Stomach smooth muscle (tissue), 2 donors: Measurements from ENCODE around the gene DPY19L2.
"Not testable (repeated sequence)": the region's sequence is repeated elsewhere in the genome, so short reads cannot be mapped to it uniquely, and the experiment has no call there.

Experiments
- H3K27ac ChIP-seq: one replicate; pipeline ENCODE4 v1.7.0; 2013; ENCODE audit warnings: mild to moderate bottlenecking, low read length, inconsistent platforms
- H3K27me3 ChIP-seq, 2 donors: one replicate each; pipeline ENCODE4 v1.7.0; 2013; ENCODE audit warnings: low read length in 2 of 2; ENCODE audit not compliant: insufficient read depth in 2 of 2, control insufficient read depth in 1 of 2
- H3K36me3 ChIP-seq, 2 donors: one replicate each; pipeline ENCODE4 v1.7.0; 2013; ENCODE audit warnings: low read length in 2 of 2; ENCODE audit not compliant: control insufficient read depth in 2 of 2, insufficient read depth in 2 of 2
- H3K4me1 ChIP-seq: one replicate; pipeline ENCODE4 v1.7.0; 2013; ENCODE audit warnings: low read length; ENCODE audit not compliant: control insufficient read depth, insufficient read depth
- H3K4me3 ChIP-seq, 2 donors: one replicate each; pipeline ENCODE4 v1.7.0; 2013; ENCODE audit warnings: low read length in 2 of 2
- H3K9ac ChIP-seq, 2 donors: one replicate each; pipeline ENCODE4 v1.7.0; 2013; ENCODE audit warnings: low read length in 2 of 2, mild to moderate bottlenecking in 1 of 2
- H3K9me3 ChIP-seq, 2 donors: one replicate each; pipeline ENCODE4 v1.7.0; 2013; ENCODE audit warnings: low read length in 2 of 2; ENCODE audit not compliant: control insufficient read depth in 2 of 2
- donor health status: healthy.
- donor health status: Pancreatic carcinoma.

The DPY19L2 gene

GRCh38 chr12:63658501-63658900, 9.8 kb downstream of the DPY19L2 start:
- not testable (repeated sequence) for H3K9me3 ChIP-seq, H3K36me3 ChIP-seq, H3K27ac ChIP-seq, H3K9ac ChIP-seq, H3K27me3 ChIP-seq, H3K4me3 ChIP-seq, H3K4me1 ChIP-seq

DNA sequence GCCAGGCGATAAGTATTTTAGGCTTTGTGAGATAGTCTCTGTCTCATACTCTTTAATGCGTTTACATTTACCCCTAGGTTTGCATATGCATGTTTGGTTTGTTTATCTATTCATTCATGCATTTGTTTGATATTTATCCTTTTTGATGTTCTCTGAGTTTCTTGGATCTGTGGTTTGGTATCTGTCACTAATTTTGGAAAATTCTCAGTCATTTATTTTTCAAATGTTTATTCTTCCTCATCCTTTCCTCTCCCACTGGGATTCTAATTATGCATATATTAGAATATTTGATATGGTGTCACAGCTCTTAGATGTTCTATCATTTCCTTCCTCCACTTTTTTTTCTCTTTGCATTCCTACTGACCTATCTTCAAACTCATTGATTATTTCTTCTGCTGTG, 11.9 kb downstream of the DPY19L2 start:
- not testable (repeated sequence) for H3K27me3 ChIP-seq, H3K4me3 ChIP-seq, H3K9ac ChIP-seq, H3K4me1 ChIP-seq, H3K27ac ChIP-seq, H3K9me3 ChIP-seq, H3K36me3 ChIP-seq

GRCh38 chr12:63655543-63656257, 12.6 kb downstream of the DPY19L2 start:
- not testable (repeated sequence) for H3K9ac ChIP-seq, H3K4me1 ChIP-seq, H3K27ac ChIP-seq, H3K36me3 ChIP-seq, H3K4me3 ChIP-seq, H3K9me3 ChIP-seq, H3K27me3 ChIP-seq

- not testable (repeated sequence) for H3K36me3 ChIP-seq, H3K4me3 ChIP-seq, H3K27ac ChIP-seq, H3K9me3 ChIP-seq, H3K9ac ChIP-seq, H3K27me3 ChIP-seq, H3K4me1 ChIP-seq
Measured at GRCh38 chr12:63654481-63654880, 13.8 kb downstream of the DPY19L2 start.

DNA sequence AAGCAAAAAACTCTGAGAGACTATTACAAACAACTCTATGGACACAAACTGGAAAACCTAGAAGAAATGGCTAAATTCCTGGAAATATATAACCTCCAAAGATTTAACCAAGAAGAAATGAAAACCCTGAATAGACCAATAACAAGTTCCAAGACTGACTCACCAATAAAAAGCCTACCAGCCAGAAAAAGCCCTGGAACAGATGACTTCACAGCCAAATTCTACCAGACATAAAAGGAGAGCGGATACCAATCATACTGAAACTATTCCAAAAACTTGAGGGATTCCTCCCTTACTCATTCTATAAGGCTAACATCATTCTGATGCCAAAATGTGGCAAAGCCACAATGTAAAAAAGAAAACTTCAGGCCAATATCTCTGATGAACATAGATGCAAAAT, 18.8 kb downstream of the DPY19L2 start:
- not testable (repeated sequence) for H3K4me1 ChIP-seq, H3K27me3 ChIP-seq, H3K9ac ChIP-seq, H3K36me3 ChIP-seq, H3K4me3 ChIP-seq, H3K9me3 ChIP-seq, H3K27ac ChIP-seq

DNA sequence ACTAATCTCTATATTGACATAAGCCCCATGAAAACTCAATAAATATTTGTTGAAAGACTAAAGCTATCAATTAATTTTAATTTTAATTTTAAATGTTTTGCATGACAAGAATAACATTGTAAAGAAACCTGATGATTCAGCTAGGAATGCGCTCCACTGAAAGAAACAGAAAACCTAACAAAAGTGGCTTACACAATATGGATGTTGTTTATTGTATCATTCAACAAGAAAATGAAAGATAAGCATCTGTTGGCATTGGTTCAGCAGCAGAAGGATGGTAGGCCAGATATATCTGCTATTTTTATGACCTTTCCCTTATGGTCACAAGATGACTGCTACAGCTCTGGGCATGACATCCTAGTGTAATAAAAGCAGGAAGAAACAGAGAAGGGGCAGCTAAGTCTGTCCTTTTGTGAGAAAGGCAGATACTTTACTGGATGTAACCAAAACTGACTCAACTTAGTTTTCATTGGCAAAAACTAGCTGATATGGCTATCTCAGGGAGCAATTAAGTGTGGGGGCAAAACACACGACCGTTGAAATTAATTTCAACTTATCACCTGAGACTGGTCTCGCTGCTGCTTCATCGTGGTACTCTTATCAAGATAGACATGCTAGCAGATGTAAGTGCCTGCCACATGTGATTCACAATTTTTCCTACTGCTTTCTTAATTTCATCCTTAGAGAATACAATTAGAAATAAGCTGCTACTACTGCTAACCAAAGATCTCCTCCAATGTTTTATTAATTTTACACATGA, 24.7 kb downstream of the DPY19L2 start:
- not testable (repeated sequence) for H3K27me3 ChIP-seq, H3K9me3 ChIP-seq, H3K4me1 ChIP-seq, H3K9ac ChIP-seq, H3K36me3 ChIP-seq, H3K27ac ChIP-seq, H3K4me3 ChIP-seq

- not testable (repeated sequence) for H3K4me3 ChIP-seq, H3K27me3 ChIP-seq, H3K4me1 ChIP-seq, H3K27ac ChIP-seq, H3K9me3 ChIP-seq, H3K36me3 ChIP-seq, H3K9ac ChIP-seq
Measured at GRCh38 chr12:63624258-63624657, 44.0 kb downstream of the DPY19L2 start.

DNA sequence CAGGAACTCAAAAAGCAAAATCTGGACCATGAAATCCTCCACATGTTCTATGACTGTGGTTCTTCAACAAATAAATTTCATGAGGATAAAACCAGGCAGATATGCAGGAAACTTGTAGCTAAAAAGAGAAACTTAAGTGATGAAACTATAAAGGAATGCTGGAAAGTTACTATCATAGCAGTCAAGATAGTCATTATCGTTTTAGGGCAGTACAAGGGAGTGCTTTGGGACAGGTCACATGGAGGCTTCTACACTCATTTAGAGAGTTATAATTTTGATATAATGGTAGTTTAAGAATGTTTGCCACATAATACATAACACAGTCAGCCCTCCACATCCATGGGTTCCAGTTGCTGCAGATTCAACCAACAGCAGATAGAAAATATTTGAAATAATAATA, 52.7 kb downstream of the DPY19L2 start:
- not testable (repeated sequence) for H3K9me3 ChIP-seq, H3K4me1 ChIP-seq, H3K9ac ChIP-seq, H3K27ac ChIP-seq, H3K4me3 ChIP-seq, H3K27me3 ChIP-seq, H3K36me3 ChIP-seq

GRCh38 chr12:63611285-63611684, 57.0 kb downstream of the DPY19L2 start:
- not testable (repeated sequence) for H3K27me3 ChIP-seq, H3K4me3 ChIP-seq, H3K9me3 ChIP-seq, H3K36me3 ChIP-seq, H3K27ac ChIP-seq, H3K4me1 ChIP-seq, H3K9ac ChIP-seq

- H3K27ac ChIP-seq, H3K4me1 ChIP-seq, H3K4me3 ChIP-seq, H3K9ac ChIP-seq, H3K36me3 ChIP-seq, H3K27me3 ChIP-seq, H3K9me3 ChIP-seq: not testable (repeated sequence)
Measured at GRCh38 chr12:63609281-63609680, 59.0 kb downstream of the DPY19L2 start.

DNA sequence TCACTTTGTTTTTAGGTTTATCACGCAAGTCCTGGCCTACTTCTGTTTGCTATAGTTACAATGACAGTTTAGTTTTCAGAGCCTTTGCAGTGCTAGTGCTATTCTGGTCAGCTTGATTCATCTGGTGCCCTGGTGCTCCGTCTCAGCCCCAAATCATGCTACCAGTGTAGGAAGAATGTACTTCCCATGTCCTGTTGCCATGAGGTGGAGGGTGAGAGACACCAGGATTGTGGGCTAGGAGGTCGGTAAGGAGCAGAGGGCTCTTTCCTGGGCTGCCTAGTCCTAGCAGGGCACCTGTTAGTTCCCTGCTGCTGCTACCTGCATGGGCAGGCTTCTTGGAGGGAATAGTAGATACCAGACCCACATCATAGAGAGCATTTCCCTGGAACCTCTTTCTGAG, 63.3 kb downstream of the DPY19L2 start:
- not testable (repeated sequence) for H3K27ac ChIP-seq, H3K9me3 ChIP-seq, H3K36me3 ChIP-seq, H3K9ac ChIP-seq, H3K4me3 ChIP-seq, H3K4me1 ChIP-seq, H3K27me3 ChIP-seq
